ENCODE measurements around the gene CHADL.
"Not testable (repeated sequence)": the region's sequence is repeated elsewhere in the genome, so short reads cannot be mapped to it uniquely, and the experiment has no call there.

The CHADL gene

DNA sequence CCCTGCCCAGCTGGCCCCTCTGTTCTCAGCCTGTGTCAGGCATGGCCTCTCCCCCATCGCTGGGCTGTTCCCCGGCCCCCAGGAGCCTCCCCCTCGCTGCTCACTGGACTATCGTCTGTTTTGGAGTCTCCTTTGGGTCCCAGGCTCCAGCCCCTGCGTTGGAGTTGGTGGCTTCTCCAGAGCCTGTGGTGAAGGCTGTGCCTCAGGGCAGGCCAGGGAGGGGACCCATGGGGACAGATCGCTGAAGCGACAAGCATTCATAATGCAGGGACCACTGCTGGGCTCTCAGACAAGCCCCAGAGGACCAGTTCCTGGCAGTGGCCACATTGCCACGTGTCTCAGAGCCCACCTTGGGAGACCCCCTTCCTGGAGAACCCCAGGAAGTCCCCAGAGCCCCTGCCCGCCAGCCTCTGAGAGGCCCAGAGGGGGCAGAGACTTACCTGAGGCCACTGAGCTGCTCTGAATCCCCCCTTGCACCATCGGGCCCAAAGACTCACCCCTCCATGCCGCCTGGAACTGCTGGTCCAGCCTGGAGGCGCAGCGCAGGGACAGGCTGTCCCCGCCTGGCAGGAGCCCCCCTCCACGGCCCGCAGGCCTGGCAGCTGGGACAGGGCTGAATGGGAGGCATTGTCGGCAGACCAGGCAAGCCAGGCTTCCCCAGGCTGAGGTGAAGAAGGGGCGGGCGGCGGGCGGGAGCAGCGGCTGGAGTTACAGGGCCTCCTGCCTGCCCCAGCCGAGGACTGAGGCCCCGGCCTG, at the start of gene CHADL:
CHADL (minus strand) TSS at position 555 of the 756 bp plus-strand sequence; CDS start at position 505, 50 bp downstream.
- DNase-seq (ENCODE audit: low spot score), result no peak

DNA sequence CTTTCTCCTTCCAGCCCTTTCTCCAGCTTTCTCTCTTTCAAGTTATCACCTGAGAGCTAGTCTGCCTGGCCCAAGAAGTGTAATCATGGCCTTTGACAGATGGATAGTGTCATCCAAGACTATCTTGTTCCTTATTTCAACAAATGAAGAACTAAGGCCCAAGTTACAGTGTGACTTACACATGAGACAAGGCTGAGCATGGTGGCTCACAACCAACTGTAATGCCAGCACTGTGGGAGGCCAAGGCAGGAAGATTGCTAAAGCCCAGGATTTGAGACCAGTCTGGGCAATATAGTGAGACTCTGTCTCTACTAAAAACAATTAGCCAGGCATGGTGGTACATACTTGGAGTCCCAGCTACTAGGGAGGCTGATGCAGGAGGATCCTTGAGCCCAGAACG, 48.9 kb upstream of the CHADL start:
- no peak for DNase-seq (ENCODE audit: low spot score)

GRCh38 chr22:41288245-41288946, 47.7 kb upstream of the CHADL start:
- DNase-seq (ENCODE audit: low spot score), result peak; percentile 85

GRCh38 chr22:41286639-41287091, 45.9 kb upstream of the CHADL start:
- peak; percentile 29 for DNase-seq (ENCODE audit: low spot score)

DNA sequence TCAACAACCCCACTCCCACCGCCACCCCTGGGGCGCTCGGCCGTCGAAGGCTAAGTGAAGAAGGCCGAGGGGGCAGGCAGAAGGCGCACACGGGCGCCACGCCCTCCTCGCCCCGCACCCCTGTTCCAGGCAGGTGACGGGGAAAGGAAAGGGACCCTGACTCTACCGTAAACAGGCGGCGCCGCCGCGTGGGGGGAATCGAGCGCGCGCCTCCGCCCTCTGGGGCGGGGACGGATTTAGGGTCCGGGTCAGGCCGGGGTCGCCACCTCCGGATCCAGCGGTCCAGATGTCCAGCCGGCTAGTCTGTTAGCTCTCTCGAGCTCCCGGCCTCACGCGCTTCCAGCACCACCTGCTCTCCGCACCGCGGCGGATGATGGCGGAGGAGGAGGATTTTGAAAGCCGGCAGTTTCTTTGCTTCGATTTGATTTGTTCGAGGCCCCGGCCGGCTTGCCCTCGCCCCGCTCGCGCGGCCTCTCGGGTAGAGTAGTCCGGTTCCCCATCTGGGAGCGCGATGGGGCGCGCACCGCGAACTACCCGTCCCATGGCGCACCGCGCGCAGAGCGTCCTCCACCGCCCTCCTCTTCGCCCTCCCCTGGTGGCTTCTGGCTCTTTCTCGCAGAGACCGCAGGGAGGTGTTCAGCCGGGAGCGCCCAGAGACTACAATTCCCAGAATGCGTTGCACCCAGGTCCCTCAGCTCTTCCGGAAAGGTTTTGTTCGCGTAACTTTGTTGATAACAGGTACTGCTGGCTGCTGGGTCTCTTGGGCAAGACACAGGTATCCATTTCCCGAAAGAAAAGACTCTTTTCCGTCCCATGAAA, 45.3 kb upstream of the CHADL start, which contains the start of gene RANGAP1:
RANGAP1 (minus strand) TSS at position 368 of the 819 bp plus-strand sequence. CDS start 5,143 bp downstream, outside the sequence.
- peak; percentile 99 for DNase-seq (ENCODE audit: low spot score)

- peak; percentile 81 for DNase-seq (ENCODE audit: low spot score)
Measured at GRCh38 chr22:41285441-41285819, 44.7 kb upstream of the CHADL start.

DNA sequence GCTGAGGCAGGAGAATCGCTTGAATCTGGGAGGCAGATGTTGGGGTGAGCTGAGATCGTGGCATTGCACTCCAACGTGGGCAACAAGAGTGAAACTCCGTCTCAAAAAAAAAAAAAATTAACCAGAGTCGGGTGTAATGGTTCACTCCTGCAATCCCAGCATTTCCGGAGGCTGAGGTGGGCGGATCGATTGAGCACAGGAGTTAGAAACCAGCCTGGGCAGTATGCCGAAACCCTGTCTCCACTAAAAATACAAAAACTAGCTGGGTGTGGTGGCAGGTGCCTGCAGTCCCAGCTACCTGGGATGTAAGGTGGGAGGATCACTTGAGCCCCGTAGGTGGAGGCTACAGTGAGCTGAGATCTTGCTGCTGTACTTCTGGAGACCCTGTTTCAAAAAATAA, 43.7 kb upstream of the CHADL start:
- DNase-seq (ENCODE audit: low spot score), result no peak

GRCh38 chr22:41280854-41281253, 40.1 kb upstream of the CHADL start:
- no peak for DNase-seq (ENCODE audit: low spot score)

- DNase-seq (ENCODE audit: low spot score), result no peak
Measured at GRCh38 chr22:41280065-41280464, 39.3 kb upstream of the CHADL start.

GRCh38 chr22:41274856-41275255, 34.1 kb upstream of the CHADL start:
- no peak for DNase-seq (ENCODE audit: low spot score)

- DNase-seq (ENCODE audit: low spot score), result no peak
Measured at GRCh38 chr22:41273128-41273527, 32.4 kb upstream of the CHADL start.

DNA sequence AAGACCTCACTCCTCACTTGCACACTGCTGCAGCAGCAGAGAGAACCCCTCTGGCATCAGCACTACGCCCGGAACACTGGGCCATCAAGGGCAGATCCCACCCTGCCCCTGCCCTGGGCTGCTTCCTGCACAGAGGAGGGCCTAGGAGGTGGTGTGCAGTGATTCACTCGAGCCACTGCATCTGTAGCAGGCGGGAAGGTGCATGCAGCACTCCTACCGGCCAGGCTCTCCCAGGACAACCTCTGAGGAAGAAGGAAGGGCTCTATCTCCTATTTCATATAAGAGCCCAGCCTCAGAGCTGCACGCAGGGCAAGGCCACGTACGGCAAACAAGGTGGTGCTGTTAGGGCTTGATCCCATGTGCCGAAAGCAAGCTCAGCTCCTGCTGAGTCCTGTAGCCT, 31.1 kb upstream of the CHADL start:
- no peak for DNase-seq (ENCODE audit: low spot score)

- no peak for DNase-seq (ENCODE audit: low spot score)
Measured at GRCh38 chr22:41267958-41268357, 27.2 kb upstream of the CHADL start.

GRCh38 chr22:41264408-41264941, 23.7 kb upstream of the CHADL start:
- DNase-seq (ENCODE audit: low spot score), result no peak

- no peak for DNase-seq (ENCODE audit: low spot score)
Measured at GRCh38 chr22:41263704-41264103, 23.0 kb upstream of the CHADL start.

DNA sequence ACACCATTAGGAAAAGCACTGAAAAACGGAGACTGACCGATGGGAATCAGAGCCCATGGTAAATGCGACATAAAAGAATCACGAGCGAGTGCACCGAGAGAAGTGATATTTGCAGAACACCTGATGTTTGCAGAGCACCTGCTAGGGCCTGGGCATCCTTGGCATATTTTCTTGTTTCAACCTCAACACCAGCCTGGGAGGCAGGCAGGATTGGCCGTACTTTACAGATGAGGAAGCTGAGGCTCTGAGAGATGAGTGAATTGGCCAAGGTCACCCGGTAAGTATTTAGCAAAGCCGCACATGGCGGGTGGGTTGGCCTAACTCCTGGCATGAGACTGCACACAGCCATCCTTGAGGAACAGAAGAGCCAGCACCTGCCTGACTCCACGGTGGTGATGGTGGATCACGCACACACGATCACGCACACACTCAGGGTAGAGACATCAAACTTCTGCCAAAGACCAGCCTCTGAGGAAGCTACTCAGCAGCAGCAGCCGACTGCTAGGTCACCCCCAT, 21.6 kb upstream of the CHADL start:
- DNase-seq (ENCODE audit: low spot score), result no peak

- DNase-seq (ENCODE audit: low spot score), result no peak
Measured at GRCh38 chr22:41261541-41262249, 21.0 kb upstream of the CHADL start.

DNA sequence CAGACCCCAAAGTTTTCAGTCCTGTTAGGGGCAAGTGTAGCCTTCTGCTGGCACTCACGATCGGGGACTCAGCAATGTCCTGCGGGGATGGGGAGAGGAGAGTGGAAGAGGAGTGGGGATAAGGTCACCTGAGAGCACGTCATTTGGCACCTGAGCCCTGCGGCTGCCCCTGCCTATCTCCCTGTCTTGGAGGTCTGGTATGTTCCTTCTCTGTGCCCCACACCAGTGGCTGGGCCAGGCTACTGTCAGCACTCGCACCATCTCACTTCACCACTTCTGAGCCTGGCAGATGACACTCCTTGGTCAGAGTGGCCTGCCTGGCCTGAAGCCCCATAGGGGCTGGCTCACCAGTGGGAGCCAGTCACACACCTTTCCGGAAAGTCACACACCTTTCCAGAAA, 20.1 kb upstream of the CHADL start:
- DNase-seq (ENCODE audit: low spot score), result no peak

DNA sequence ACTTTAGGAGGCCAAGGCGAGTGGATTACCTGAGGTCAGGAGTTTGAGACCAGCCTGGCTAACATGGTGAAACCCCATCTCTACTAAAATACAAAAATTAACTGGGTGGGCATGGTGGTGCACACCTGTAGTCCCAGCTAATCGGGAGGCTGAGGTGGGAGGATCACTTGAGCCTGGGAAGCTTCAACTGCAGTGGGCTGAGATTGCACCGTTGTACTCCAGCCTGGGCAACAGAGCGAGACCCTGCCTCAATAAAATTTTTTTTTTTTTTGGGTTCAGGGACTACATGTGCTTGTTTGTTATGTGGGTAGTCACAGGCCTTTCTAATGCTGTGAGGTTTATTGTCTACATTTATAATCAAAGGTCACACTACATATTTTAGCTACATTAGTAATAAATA, 19.0 kb upstream of the CHADL start:
- DNase-seq (ENCODE audit: low spot score), result not testable (repeated sequence)

DNA sequence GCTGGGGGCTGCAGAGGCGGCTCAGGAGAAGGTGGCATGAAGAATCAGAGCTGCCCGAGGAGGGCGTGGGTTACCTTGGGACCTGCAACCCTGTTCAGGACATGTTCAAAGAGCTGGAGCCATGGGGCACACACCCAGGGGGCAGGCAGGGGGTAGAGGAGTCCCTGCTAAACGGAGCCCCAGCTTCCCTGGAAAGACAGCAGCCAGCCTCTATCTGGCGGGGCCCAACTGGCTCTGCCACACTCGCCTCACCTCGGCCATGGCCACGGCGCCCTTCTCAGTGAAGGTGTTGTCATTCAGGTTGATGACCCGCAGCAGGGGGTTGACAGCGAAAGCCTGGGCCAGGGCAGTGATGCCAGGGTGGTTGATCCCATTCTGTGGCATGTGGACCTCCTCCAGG, 17.0 kb upstream of the CHADL start:
- DNase-seq (ENCODE audit: low spot score), result no peak
